SIG-M5 treated with dmso at 0.1 percent for 504 hours (cell line): Measurements from ENCODE around the gene NLE1.
"Not testable (repeated sequence)": the region's sequence is repeated elsewhere in the genome, so short reads cannot be mapped to it uniquely, and the experiment has no call there.

Source experiments
- DNase-seq: peaks from one replicate; lab custom pipeline; 2025; ENCODE audit not compliant: unreplicated experiment; lab: John Stamatoyannopoulos, UW

The NLE1 gene

DNA sequence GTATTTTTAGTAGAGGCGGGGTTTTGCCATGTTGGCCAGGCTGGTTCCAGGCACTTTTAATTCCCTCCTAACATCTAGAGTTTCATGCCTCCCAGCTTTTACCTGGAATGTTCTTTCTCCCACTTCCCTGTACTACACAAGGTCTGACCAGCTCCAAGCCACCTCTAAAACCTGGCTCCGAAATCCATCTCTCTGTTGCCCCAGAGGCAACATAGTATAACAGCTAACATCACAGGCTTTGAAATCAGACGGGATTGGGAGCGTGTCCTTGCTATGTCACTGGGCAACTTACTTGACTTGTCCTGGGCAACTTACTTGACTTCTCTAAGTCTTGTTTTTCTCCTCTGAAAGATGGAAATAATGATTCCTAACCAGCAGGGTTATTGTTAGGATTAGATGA lies 20.7 kb upstream of the NLE1 start:
- no peak for DNase-seq

DNA sequence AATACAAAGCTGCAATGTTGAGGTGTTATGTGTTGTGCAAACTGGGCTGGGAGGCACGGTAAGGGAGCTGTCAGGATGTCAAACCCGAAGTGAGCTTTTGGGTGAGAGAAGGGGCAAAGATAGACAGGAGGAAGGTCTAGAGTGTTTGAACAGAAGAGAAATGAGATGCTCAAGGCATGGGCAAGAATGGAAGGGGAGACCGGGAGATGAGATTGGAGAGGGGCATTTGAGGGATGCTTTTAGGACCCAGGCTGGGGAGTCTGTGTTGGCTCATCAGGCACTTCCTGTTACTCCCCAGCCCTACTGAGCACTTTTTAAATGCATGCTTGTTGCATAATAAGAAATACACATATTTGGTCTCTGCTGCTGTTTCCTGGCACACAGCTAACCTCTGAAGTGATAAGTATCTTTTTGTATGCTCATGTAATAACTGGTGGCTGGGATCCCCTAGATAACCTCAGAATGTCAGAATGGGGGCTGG lies 19.2 kb upstream of the NLE1 start:
- peak; percentile 67 for DNase-seq

DNA sequence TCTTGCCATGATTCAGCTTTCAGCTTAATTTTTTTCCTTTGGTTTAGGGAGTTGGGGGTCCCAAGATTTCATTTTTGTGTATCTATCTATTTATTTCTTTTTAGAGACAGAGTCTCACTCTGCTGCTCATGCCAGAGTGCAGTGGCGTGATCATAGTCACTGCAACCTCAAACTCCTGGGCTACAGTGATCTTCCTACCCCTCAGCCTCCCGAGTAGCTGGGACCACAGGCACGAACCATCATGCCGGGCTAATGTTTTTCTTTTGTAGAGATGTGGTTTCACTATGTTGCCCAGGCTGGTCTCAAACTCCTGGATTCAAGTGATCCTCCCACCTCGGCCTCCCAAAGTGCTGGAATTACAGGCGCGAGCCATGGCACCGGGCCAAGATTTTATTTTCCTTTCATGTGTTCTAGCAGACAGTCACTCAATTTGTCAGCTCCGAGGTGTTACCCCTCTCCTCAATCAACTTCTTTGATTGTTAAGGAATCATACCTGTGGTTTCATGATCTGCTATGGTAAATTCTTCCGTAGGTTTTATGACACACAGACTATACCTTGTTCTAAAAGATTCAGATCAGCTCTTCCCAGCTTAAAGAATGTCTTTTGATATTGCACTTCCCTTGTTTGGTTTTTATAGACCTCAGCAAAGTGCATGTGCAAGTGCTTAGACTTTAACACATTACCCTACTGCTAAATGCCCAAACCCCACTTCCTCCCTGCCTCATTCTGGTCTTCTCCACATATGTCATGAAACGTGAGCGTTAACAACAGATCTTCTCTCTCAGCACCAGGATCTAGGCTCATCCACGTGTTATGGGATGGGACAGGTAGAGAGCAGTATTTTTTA lies 18.5 kb upstream of the NLE1 start:
- no peak for DNase-seq

DNA sequence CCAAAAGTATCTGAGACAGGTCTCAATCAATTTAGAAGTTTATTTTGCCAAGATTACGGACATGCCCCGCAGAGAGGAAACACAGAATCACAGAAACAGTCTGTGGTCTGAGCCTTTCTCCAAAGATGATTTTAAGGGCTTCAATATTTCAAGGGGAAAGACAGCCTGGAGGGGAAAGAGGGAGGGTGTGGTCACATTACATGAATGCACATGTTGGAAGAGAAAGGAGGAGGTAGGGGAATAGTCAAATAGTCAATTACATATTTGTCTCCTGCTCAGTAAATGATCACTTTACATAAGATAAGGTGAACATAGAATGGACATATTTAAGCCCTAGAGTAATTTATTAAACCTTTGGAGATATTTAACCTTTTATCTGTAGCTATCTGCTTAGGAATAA lies 17.8 kb upstream of the NLE1 start:
- no peak for DNase-seq

DNA sequence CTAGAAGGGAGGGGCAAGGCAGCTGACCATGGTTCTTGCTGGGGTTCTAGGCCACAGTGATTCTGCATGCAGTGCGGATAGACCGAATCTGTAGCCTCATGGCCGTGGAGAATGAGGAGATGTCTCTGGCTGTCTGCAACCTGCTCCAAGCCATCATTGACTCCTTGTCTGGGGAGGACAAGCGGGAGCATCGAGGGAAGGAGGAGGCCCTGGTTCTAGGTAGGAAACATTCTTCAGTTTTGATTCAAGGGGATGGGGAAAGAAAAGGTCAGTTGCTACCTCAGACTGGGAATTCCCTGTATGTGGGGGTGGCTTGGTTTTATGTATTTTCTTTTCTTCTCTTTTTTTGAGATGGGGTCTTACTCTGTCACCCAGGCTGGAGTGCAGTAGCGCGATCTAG lies 13.1 kb upstream of the NLE1 start:
- DNase-seq, result no peak

DNA sequence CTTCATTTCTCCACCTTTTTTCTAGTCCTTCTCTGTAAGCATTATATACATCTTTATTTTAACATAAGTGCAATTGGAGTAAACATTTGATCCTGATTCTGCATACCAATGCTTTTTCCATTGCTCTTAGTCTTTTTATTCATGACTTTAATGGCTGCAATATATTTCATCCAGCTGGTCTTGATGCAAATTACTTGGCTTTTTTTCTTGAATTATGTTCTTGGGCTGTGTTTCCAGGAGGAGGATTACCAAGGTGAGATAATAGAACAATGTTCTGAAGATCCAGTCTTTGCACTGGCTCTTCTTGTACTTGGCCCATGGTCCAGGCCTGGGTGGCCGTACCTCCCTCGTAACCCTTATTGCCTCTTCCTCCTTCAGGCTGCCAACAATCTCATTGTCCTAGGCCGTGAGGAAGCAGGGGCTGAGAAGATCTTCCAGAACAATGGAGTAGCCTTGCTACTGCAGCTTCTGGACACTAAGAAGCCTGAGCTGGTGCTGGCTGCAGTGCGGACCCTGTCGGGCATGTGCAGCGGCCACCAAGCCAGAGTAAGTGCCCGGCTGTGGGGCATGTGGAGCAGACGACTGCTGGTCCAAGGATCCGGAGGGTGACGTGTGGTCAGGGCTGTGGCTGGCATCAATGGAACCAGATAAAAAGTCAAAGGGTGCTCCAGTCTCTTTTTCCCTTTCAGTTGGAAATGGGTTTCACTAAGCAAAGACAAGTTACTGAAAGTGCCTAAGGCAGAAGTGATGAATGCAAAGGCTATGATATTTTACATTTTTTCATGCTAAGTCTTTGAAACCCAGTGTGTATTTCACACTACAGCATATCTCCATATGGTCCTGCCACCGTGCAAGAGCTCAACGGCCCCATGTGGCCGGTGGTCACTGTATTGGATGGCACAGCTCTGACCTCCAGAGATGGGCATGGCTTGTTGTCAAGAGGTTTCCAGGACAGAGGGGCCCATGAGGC lies 12.4 kb upstream of the NLE1 start:
- DNase-seq, result no peak

DNA sequence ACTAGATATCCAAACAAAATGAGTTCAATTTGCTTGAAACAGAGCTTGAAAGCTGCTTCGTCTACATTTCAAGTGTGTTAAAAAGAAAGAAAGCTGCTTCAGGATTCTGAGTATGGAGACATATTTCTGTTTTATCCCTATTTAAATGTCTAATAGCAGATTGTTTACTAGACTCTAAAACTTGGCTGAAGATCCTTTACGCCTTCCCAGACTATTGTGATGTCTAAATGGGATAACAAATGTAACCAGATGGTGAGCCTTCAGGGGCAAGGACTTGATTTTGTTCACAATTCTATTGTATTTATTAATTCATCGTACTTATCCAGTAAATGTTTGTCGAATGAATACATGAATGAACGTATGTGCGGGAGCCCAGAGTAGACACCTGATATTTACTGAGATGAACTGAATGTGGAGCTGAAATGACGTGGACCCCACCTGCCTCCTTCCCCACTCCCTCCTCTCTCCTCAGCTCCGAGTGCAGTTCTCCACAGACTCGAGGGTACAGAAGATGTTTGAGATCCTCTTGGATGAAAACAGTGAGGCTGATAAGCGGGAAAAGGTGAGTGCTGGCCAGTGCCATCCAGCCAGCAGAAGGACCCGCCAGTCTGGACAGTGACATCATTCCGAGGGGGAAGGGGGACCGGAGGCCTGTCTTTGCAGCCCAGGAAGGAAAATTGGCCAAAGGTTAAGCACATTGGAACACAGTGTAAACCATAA lies 10.5 kb upstream of the NLE1 start:
- no peak for DNase-seq

DNA sequence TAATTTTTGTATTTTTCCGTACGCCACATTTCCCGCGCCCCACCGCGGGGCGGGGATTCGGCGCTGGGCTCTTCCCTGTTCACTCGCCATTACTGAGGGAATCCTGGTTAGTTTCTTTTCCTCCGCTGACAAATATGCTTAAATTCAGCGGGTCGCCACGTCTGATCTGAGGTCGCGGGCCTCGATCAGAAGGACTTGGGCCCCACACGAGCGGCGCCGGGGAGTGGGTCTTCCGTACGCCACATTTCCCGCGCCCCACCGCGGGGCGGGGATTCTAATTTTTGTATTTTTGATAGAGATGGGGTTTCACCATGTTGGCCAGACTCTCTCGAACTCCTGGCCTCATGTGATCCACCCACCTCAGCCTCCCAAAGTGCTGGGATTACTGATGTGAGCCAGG lies 9.0 kb upstream of the NLE1 start:
- DNase-seq, result not testable (repeated sequence)

DNA sequence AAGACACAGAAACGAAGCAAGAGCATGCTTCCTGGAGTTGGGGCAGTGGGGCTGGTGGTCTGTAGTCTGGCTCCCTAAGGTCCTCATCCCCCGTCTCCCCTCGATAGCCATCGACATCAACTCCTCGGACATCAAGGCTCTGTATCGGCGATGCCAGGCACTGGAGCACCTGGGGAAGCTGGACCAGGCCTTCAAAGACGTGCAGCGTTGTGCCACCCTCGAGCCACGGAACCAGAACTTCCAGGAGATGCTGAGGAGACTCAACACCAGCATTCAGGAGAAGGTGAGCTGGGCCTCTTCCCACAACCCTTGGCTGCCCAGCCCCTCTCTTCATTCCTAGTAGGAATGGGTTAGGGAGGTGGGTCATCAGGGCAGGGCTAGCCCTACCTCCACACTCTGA lies 7.8 kb upstream of the NLE1 start:
- DNase-seq, result no peak

DNA sequence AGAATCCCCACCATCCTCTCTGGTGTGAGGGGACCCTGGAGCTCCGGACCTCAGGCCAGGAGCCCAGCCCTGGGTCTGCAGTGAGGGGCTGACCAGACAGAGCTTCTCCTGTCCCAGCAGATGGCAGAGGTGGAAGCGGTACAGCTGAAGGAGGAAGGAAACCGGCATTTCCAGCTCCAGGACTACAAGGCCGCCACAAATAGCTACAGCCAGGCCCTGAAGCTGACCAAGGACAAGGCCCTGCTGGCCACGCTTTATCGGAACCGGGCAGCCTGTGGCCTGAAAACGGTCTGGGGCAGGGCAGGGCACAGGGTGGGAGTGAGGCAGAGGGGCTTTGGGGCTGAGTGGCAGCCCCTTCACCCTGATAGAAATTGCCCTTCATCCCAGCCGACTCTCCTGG lies 6.0 kb upstream of the NLE1 start:
- no peak for DNase-seq

DNA sequence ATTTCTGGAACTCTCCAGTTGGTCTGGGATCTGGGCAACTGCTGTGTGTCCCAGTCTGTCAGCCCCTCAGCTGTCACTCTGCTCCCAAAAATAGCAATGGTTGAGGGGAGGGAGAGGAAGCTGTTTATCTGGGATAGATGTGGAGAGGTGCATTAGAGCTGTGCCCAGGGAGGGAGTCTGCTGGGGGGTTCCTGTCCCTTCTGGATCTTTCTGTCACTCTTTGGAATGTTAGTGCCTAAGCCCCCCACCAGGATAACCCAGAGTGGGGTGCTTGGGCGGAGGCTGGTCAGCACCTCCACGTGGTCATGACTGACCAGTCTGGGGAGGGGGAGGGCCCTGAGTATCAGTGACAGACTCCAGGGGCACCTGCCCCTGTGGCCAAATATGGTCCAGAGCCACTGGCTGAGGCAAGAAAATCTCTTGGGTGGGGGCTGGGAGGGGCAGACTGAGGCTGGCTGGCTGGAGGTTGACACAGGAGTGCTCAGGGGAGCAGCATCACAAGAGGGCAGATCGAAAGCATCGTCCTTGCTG lies 5.3 kb upstream of the NLE1 start, which contains the start of gene UNC45B:
Gene UNC45B, plus strand, starts transcription at position 443 of the 531 bp plus-strand sequence. CDS start 447 bp downstream, outside the sequence.
- DNase-seq, result no peak

DNA sequence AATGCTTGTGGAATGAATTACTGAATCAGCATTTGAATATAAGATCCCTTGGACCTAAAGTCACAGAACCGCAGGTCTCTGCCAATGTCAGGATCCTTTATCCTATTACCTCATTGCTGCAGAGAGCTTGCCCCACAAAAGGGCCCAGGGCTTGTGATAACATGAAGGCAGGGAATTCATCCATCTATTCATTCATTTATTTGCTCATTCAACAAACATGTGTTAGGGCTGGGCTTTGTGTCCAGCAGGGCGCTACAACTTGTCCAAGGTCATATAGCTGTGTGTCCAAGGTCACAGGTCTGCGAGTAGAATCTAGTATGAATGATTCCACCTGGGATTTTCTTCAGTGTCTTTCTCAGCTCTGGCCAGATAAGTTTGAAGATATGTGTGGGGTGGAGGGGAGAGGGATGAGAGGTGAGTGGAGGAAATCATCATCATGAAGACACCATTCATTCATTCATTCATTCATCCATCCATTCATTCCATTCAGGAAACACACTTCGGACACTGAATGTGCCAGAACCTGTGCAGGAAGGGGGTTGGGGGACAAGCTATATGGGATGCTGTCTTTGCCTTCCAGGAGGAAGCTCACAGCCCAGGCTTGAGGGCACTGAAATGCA lies 4.2 kb upstream of the NLE1 start:
- no peak for DNase-seq

DNA sequence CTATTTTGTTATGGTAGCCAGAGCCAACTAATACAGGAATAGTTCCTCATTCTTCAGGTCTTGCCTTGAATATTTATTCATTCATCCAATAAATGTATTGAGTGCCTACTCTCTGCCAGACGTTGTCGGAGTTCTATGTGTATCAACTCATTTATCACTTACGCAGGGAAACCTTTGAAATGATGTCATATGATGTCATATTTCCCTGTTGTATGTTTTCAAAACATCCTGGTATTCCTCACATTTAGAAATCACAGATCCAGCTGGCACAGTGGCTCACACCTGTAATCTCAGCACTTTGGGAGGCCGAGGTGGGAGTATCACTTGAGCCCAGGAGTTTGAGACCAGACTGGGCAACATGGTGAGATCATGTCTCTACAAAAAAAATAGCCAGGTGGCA lies 2.7 kb upstream of the NLE1 start:
- no peak for DNase-seq

DNA sequence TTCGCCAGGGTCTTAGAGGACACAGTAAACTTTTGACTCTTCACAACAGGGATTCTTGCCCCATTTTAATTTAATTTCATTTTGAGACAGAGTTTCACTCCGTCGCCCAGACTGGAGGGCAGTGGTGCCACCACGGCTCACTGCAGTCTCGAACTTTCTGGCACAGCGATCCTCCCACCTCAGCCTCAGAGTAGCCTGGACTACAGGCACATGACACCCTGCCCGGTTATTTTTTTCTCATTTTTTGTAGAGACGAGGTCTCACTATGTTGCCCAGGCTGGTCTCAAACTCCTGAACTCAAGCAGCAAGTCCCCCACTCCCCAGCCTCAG lies 329 bp upstream of the NLE1 start:
- no peak for DNase-seq

DNA sequence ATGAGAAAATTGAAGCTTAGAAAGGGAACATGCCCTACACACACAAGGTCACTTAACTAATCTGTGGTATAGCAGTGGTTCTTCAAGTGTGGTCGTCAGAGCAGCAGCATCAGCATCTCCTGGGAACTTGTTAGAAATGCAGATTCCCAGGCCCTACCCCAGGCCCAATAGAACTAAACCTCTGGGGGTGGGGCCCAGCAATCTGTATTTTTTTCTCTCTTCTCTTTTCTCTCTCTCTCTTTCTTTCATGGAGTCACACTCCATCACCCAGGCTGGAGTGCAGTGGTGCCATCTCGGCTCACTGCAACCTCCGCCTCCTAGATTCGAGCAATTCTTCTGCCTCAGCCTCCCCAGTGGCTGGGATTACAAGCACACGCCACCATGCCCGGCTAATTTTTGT lies 3.9 kb downstream of the NLE1 start:
- DNase-seq, result no peak

DNA sequence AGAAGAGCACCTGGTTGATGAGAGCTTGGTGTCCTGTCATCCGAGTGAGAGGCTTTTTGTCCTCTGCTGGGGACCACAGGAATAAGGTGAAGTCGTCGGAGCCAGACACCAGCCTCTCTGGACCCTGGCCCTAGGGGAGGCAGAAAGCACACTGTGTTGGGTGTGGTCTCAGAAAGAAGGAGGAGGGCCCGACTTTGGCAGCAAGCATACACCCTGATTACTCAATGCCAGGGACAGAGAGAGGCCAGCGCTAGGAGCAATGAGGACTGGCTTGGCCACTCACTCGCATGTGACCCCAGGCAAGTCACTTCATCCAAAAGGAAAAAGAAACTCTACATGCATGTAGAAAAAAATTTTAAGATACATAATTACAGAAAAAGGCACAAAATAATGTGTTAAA lies 6.8 kb downstream of the NLE1 start:
- no peak for DNase-seq

DNA sequence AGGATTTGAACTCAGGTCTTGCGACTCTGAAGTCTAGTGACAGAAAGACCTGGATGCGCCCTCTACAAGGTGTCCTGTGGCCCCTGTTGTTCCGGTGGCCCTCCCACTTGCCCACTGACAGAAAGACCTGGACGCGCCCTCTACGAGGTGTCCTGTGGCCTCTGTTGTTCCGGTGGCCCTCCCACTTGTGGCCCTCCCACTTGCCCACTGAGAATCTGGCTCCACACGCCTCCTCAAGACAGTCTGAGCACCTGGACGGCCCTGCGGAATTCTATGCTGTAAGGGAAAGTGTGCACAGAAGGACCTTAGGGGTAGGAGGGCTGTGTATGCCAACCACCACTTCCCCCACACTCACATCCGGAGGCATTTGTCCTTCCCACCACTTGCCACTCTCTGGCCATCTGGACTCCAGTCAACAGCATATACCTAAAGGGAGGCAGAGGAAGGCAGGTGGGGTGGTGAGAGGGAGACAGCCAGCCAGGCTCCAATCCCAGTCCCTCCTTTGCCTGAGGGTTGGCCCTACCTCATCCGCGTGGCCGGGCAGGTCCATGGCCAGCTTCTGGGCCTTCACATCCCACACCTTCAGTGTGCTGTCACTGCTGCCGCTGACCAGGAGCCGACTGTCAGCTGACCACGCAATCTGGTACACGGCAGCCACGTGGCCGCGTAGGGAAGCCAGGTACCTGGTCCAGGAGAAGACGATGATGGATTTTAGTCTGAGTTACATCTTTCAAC lies 9.1 kb downstream of the NLE1 start:
- DNase-seq, result no peak

DNA sequence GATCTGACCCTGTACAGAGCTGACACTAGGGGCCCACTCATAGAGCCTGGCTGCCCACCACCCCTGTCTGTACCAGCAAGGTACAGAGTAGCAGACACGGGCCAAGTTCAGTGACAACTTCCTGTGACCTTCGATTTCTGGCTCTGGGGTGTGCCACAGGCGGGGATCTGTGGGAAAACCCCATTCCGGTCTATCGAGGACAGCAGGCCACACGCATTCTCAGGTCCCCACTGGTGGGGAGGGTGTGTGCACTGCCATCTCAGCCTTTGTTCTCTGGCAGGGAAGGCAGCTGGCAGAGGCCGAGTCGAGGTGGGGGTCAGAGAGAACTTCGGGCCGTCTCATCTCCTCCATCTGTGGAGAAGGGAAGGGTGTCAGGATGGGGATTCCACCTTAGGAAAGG lies 10.0 kb downstream of the NLE1 start:
- no peak for DNase-seq

DNA sequence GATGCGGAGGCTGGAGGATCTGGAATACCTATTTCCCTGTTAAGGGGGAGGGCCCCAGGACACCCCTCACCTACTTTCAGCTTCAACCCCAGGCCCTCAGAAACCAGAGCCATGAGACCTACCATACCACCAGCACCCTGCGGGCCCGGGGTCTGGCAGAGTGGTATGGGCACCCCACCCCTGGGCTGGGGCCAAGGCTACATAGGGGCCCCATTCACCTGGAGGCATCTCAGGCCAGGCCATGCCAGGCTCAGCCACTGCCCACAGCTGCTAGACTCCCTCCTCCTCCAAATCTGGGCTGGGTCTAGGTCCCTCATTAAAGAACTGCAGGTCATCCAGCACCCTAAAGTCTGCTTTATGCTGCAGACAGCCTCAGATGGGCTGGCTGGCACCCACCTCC lies 11.7 kb downstream of the NLE1 start:
- DNase-seq, result no peak

DNA sequence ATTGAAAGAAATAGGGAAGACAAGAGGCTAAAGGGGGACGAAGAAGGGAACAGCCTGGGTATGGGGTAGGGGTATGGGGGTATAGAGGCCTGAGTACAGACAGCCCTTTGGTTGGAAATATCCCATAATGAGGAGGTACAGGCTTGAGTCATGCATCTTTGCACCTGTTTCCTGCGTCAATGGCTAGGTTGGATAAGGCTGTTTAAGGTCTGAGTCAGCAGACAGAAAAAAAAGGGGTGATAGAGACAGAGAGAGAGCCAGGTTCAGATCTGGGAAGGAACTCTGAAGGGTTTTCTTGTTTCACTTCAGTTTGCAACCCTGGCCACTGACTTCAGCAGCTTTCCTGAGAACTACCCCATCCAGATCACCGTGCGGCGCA lies 12.1 kb downstream of the NLE1 start:
- DNase-seq, result no peak
